Stimulated activated CD8-positive, alpha-beta memory T cell treated with anti-CD3 and anti-CD28 coated beads, Interleukin-12 subunit alpha, Interleukin-12 subunit beta, amount 100 ng/mL, for 4 hours (primary cell): Measurements from ENCODE around the gene PLCD4.

Experiments
- DNase-seq: peaks from one replicate; pipeline ENCODE4 v3.0.0-alpha.2; 2020; ENCODE audit warnings: low read depth

PLCD4 gene

GRCh38 chr2:218664653-218665052, 57.0 kb downstream of the PLCD4 start:
- no peak for DNase-seq

- DNase-seq = no peak
These were observed 63.5 kb downstream of the PLCD4 start for GRCh38 chr2:218671097-218671653.

- peak; percentile 67 for DNase-seq
These were observed 64.2 kb downstream of the PLCD4 start, which contains the start of the genes RNF25 and STK36 for GRCh38 chr2:218671654-218672566. Gene RNF25 (minus strand): TSS chr2:218672002. CDS start chr2:218671970, 32 bp downstream. Gene STK36 (plus strand): TSS chr2:218672086. CDS start chr2:218672830, 744 bp downstream.

GRCh38 chr2:218679119-218679518, 71.4 kb downstream of the PLCD4 start:
- no peak for DNase-seq

GRCh38 chr2:218680061-218680460, 72.4 kb downstream of the PLCD4 start:
- DNase-seq = no peak
